Mammary epithelial cell (primary cell): ENCODE data around the gene TSPAN3.

Experiments
- CTCF ChIP-seq, 2 donors: IDR thresholded peaks in 1 of 2; conservative IDR thresholded peaks in 1 of 2; 2 replicates each; pipeline ENCODE4 v1.5.1; 2011 to 2012; ENCODE audit warnings: inconsistent platforms in 2 of 2, low read length in 2 of 2, mild to moderate bottlenecking in 2 of 2, control low read depth in 1 of 2, low read depth in 1 of 2; ENCODE audit not compliant: insufficient read depth in 1 of 2; ENCODE audit errors: extremely low read depth in 1 of 2
- EZH2 ChIP-seq: IDR thresholded peaks from 2 replicates; pipeline ENCODE4 v1.6.1; 2012; ENCODE audit warnings: low read length, inconsistent platforms, borderline replicate concordance

- no peak for TF ChIP-seq CTCF (conservative IDR thresholded peaks at IDR 0.05 in 1 of 2, IDR thresholded peaks at IDR 0.05 in 1 of 2; ENCODE audit: extremely low read depth in 1 of 2, insufficient read depth in 1 of 2, low read depth in 1 of 2, low read length in 2 of 2)
- TF ChIP-seq EZH2, result no peak
Observed at GRCh38 chr15:77027111-77027696, 43.7 kb downstream of the TSPAN3 start.
